Measurements from ENCODE around the gene MTRFR.
"Not testable (repeated sequence)": the region's sequence is repeated elsewhere in the genome, so short reads cannot be mapped to it uniquely, and the experiment has no call there.

MTRFR gene

GRCh38 chr12:123232807-123233504 is at the start of gene MTRFR, which contains the start of gene MPHOSPH9:
TSS of gene MTRFR (plus strand) at chr12:123233436. CDS start at chr12:123253675, 20,239 bp downstream.
TSS of gene MPHOSPH9 (minus strand) at chr12:123233141. CDS start at chr12:123230364, 2,777 bp downstream.
- DNase-seq (ENCODE audit: low read depth) = peak; percentile 93

- no peak for DNase-seq (ENCODE audit: low read depth)
Measured at GRCh38 chr12:123187637-123188036, 45.6 kb upstream of the MTRFR start.

- no peak for DNase-seq (ENCODE audit: low read depth)
Measured at GRCh38 chr12:123199936-123200335, 33.3 kb upstream of the MTRFR start.

- DNase-seq (ENCODE audit: low read depth) = no peak
Measured at GRCh38 chr12:123200414-123200813, 32.8 kb upstream of the MTRFR start.

GRCh38 chr12:123206794-123207193 is 26.4 kb upstream of the MTRFR start:
- DNase-seq (ENCODE audit: low read depth) = not testable (repeated sequence)

GRCh38 chr12:123207815-123208214 is 25.4 kb upstream of the MTRFR start:
- not testable (repeated sequence) for DNase-seq (ENCODE audit: low read depth)

- DNase-seq (ENCODE audit: low read depth) = no peak
Measured at GRCh38 chr12:123223241-123223668, 10.0 kb upstream of the MTRFR start.

GRCh38 chr12:123225443-123225842 is 7.8 kb upstream of the MTRFR start:
- no peak for DNase-seq (ENCODE audit: low read depth)

- DNase-seq (ENCODE audit: low read depth) = no peak
Measured at GRCh38 chr12:123227581-123228258, 5.5 kb upstream of the MTRFR start.

GRCh38 chr12:123229051-123229450 is 4.2 kb upstream of the MTRFR start:
- no peak for DNase-seq (ENCODE audit: low read depth)

GRCh38 chr12:123231931-123232330 is 1.3 kb upstream of the MTRFR start:
- no peak for DNase-seq (ENCODE audit: low read depth)

- no peak for DNase-seq (ENCODE audit: low read depth)
Measured at GRCh38 chr12:123232472-123232806, 797 bp upstream of the MTRFR start.

GRCh38 chr12:123233505-123234308 is 471 bp downstream of the MTRFR start:
- no peak for DNase-seq (ENCODE audit: low read depth)

- DNase-seq (ENCODE audit: low read depth) = peak; percentile 61
Measured at GRCh38 chr12:123237646-123238329, 4.6 kb downstream of the MTRFR start.

GRCh38 chr12:123238330-123238682 is 5.1 kb downstream of the MTRFR start:
- no peak for DNase-seq (ENCODE audit: low read depth)

GRCh38 chr12:123238961-123239360 is 5.7 kb downstream of the MTRFR start:
- DNase-seq (ENCODE audit: low read depth) = no peak

GRCh38 chr12:123242116-123242904 is 9.1 kb downstream of the MTRFR start:
- DNase-seq (ENCODE audit: low read depth) = no peak

- DNase-seq (ENCODE audit: low read depth) = no peak
Measured at GRCh38 chr12:123243671-123244262, 10.5 kb downstream of the MTRFR start.

- DNase-seq (ENCODE audit: low read depth) = no peak
Measured at GRCh38 chr12:123245678-123246077, 12.4 kb downstream of the MTRFR start.

- DNase-seq (ENCODE audit: low read depth) = not testable (repeated sequence)
Measured at GRCh38 chr12:123248129-123248528, 14.9 kb downstream of the MTRFR start.
